HK-2 (cell line): Measurements from ENCODE around the gene PCDHGA6.
"Not testable (repeated sequence)": the region's sequence is repeated elsewhere in the genome, so short reads cannot be mapped to it uniquely, and the experiment has no call there.

Experiments
- DNase-seq: peaks from one replicate; pipeline ENCODE4 v3.0.0-alpha.2; 2018; ENCODE audit not compliant: unreplicated experiment

PCDHGA6 gene

DNA sequence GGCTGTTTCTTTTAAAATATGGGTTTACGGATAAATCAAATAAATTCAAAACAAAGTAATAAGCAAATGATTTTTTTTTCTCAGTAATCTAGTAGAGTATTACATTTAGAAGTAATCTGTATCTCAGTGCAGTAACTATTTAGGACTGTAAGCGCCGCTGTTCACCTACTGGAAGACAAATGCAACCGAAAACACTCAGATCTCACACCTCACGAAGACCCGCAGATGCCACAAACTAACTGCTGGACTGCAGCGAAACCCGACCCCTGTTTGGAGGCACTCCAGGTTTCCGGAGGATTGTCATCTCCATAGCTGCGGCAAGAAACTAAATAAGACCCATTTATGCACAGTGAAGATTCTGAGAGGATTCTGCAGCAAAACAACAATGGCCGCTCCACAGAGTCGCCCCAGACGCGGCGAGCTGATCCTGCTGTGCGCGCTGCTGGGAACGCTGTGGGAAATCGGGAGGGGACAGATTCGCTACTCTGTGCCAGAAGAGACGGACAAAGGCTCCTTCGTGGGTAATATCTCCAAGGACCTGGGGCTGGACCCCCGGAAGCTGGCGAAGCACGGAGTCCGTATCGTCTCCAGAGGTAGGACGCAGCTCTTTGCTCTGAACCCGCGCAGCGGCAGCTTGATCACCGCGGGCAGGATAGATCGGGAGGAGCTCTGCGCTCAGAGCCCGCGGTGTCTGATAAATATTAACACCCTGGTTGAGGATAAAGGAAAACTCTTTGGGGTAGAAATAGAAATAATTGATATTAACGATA, 18.9 kb downstream of the PCDHGA6 start, which contains the start of gene PCDHGA8:
PCDHGA8 (plus strand) TSS at position 205 of the 770 bp plus-strand sequence; CDS start at position 386, 181 bp downstream.
- DNase-seq = no peak

DNA sequence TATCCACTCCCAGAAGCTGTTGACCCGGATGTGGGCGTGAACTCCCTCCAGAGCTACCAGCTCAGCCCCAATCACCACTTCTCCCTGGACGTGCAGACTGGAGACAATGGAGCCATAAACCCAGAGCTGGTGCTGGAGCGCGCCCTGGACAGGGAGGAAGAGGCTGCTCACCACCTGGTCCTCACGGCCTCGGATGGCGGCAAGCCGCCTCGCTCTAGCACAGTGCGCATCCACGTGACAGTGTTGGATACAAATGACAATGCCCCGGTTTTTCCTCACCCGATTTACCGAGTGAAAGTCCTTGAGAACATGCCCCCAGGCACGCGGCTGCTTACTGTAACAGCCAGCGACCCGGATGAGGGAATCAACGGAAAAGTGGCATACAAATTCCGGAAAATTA, 19.6 kb downstream of the PCDHGA6 start:
- DNase-seq = no peak

- not testable (repeated sequence) for DNase-seq
Observed at GRCh38 chr5:141394401-141395187, 20.9 kb downstream of the PCDHGA6 start.

GRCh38 chr5:141397756-141398551, 24.3 kb downstream of the PCDHGA6 start, which contains the start of gene PCDHGB5:
TSS of gene PCDHGB5 (plus strand) at chr5:141397947. CDS start at chr5:141398128, 181 bp downstream.
- DNase-seq = peak; percentile 12

DNA sequence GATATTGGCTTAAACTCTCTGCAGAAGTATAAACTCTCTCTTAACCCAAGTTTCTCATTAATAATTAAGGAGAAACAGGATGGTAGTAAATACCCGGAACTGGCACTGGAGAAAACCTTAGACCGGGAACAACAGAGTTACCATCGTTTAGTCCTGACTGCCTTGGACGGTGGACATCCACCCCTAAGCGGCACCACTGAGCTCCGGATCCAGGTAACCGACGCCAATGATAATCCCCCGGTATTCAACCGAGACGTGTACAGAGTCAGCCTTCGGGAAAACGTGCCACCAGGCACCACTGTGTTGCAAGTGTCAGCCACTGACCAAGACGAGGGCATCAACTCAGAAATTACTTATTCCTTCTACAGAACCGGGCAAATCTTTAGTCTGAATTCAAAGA, 24.9 kb downstream of the PCDHGA6 start:
- no peak for DNase-seq

DNA sequence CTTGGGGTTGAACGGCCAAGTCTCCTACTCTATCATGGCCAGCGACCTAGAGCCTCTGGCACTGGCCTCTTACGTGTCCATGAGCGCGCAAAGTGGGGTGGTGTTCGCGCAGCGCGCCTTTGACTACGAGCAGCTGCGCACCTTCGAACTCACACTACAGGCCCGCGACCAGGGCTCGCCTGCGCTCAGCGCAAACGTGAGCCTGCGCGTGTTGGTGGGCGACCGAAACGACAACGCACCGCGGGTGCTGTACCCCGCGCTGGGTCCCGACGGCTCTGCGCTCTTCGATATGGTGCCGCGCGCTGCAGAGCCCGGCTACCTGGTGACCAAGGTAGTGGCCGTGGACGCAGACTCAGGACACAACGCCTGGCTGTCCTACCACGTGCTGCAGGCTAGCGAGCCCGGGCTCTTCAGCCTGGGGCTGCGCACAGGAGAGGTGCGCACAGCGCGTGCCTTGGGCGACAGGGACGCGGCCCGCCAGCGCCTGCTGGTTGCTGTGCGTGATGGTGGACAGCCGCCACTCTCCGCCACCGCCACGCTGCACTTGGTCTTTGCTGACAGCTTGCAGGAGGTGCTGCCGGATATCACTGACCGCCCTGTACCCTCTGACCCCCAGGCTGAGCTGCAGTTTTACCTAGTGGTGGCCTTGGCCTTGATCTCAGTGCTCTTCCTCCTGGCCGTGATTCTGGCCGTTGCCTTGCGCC, 26.0 kb downstream of the PCDHGA6 start:
- DNase-seq = no peak

DNA sequence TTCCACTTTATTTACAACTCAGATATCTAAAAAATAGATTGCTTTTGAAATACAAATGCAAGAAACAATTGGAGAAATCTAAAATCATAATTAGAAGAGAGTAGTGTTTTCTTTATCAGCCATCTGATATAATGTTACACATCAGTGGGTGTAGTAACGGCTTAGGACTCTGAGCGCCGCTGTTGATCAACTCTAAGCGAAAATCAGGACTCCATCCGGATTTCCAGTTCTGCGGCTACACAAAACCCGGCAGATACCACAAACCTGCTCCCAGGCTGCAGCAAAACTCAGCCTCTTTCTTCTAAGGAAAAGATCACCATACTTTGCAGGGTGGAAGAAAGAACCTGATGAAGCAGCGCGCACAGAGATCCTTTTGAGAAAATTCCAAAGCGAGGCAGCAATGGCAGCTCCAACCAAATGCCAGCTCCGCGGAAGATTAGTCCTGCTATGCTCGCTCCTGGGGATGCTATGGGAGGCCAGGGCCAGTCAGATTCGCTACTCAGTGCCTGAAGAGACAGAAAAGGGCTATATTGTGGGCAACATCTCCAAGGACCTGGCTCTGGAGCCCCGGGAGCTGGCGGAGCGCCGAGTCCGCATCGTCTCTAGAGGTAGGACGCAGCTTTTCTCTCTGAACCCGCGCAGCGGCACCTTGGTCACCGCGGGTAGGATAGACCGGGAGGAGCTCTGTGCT, 29.0 kb downstream of the PCDHGA6 start, which contains the start of gene PCDHGA9:
PCDHGA9 (plus strand) TSS at position 226 of the 691 bp plus-strand sequence; CDS start at position 401, 175 bp downstream.
- no peak for DNase-seq

GRCh38 chr5:141403387-141403786, 29.7 kb downstream of the PCDHGA6 start:
- DNase-seq = no peak

DNA sequence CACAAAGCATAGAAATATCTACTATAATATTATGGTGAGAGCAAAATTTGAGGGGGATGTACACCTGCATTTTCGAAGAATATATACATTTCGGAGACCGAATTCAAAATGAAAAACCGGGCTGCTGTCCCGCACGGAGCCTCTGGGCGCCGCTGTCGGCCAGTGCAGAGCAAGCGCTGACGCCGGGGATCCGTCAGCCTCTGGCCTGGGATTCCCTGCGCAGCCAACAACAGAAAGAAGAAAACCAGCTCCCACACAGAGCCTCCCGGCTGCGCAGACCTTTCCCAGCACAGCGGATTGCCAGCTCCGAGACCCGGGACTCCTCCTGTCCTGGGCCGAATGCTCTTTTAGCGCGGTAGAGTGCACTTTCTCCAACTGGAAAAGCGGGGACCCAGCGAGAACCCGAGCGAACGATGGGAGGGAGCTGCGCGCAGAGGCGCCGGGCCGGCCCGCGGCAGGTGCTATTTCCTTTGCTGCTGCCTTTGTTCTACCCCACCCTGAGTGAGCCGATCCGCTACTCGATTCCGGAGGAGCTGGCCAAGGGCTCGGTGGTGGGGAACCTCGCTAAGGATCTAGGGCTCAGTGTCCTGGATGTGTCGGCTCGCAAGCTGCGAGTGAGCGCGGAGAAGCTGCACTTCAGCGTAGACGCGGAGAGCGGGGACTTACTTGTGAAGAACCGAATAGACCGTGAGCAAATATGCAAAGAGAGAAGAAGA, 34.3 kb downstream of the PCDHGA6 start, which contains the start of gene PCDHGB6:
PCDHGB6 (plus strand) TSS at position 232 of the 716 bp plus-strand sequence; CDS start at position 414, 182 bp downstream.
- DNase-seq = not testable (repeated sequence)

GRCh38 chr5:141409598-141410306, 36.1 kb downstream of the PCDHGA6 start:
- DNase-seq = no peak

DNA sequence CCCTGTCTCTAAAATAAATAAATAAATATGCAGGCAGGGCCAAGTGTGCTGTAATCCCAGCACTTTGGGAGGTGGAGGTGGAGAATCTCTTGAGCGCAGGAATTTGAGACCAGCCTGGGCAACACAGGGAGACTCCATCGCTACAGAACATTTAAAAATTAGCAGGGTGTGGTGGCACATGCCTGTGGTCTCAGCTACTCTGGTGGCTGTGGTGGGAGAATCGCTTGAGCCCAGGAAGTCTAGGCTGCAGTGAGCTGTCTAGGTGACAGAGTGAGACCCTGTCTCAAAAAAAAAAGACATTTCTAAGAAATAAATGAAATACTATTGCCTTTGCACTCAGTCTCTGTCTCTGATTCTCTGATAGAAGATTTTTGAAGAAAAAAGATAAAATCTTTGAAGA, 37.9 kb downstream of the PCDHGA6 start:
- DNase-seq = no peak

- no peak for DNase-seq
Observed at GRCh38 chr5:141412854-141413539, 39.3 kb downstream of the PCDHGA6 start, which contains the start of gene PCDHGA10. TSS of gene PCDHGA10 (plus strand) at chr5:141412987. CDS start at chr5:141413176, 189 bp downstream.

DNA sequence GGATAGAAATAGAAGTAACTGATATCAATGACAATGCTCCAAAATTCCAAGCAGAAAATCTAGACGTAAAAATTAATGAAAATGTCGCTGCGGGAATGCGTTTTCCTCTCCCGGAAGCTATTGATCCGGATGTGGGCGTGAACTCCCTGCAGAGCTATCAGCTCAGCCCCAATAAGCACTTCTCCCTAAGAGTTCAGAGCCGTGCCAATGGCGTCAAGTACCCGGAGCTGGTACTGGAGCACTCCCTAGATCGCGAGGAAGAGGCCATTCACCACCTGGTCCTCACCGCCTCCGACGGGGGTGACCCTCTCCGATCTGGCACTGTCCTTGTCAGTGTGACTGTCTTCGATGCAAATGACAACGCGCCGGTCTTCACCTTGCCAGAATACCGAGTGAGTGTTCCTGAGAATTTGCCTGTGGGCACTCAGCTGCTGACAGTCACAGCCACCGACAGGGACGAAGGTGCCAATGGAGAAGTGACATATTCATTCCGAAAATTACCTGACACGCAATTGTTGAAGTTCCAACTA, 39.9 kb downstream of the PCDHGA6 start:
- DNase-seq = no peak

DNA sequence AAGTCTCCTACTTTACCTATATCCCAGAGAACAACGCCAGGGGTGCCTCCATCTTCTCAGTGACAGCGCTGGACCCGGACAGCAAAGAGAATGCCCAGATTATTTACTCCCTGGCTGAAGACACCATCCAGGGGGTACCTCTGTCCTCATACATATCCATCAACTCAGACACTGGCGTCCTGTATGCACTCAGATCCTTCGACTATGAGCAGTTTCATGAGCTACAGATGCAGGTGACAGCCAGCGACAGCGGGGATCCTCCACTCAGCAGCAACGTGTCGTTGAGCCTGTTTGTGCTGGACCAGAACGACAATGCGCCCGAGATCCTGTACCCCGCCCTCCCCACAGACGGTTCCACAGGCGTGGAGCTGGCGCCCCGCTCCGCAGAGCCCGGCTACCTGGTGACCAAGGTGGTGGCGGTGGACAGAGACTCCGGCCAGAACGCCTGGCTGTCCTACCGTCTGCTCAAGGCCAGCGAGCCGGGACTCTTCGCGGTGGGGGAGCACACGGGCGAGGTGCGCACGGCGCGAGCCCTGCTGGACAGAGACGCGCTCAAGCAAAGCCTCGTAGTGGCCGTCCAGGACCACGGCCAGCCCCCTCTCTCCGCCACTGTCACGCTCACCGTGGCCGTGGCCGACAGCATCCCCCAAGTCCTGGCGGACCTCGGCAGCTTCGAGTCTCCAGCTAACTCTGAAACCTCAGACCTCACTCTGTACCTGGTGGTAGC, 41.0 kb downstream of the PCDHGA6 start:
- DNase-seq = not testable (repeated sequence)

DNA sequence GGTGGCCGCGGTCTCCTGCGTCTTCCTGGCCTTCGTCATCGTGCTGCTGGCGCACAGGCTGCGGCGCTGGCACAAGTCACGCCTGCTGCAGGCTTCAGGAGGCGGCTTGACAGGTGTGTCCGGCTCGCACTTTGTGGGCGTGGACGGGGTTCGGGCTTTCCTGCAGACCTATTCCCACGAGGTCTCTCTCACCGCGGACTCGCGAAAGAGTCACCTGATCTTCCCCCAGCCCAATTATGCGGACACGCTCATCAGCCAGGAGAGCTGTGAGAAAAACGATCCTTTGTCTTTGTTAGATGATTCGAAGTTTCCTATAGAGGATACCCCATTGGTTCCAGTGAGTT, 41.6 kb downstream of the PCDHGA6 start:
- not testable (repeated sequence) for DNase-seq

DNA sequence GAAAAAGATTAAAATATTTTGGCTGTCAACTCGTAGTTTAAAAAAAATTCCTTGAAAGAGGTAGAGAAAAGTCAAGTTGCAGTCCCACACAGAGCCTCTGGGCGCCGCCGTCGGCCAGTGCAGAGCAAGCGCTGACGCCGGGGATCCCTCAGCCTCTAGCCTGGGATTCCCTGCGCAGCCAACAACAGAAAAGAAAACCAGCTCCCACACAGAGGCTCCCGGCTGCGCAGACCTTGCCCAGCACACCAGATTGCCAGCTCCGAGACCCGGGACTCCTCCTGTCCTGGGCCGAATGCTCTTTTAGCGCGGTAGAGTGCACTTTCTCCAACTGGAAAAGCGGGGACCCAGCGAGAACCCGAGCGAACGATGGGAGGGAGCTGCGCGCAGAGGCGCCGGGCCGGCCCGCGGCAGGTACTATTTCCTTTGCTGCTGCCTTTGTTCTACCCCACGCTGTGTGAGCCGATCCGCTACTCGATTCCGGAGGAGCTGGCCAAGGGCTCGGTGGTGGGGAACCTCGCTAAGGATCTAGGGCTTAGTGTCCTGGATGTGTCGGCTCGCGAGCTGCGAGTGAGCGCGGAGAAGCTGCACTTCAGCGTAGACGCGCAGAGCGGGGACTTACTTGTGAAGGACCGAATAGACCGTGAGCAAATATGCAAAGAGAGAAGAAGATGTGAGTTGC, 43.9 kb downstream of the PCDHGA6 start, which contains the start of gene PCDHGB7:
PCDHGB7 (plus strand) TSS at position 184 of the 679 bp plus-strand sequence; CDS start at position 367, 183 bp downstream.
- DNase-seq = not testable (repeated sequence)
